ENCODE measurements around the gene ACOT11. TPM values are rescaled to one million over a fixed set of nuclear protein-coding genes. Genes with fewer than 3 reads are reported as not detected.

The ACOT11 gene
- total and polyA plus RNA-seq, 7 donors: 8.9 to 40.9 (median 22.1) TPM

- Histone ChIP-seq H3K9me3 (no peaks in the 10 kb centered on the region), H3K27me3 (no peaks in the 10 kb centered on the region), H3K4me3 (no peak overlapping the region), H3K27ac (no peak overlapping the region), H3K4me1 (no peaks in the 10 kb centered on the region), H3K36me3 (peaks cover 0 to 11% (median 0%) of the 10 kb centered on the region in 4 donors)
- intact Hi-C loops (cut with DNase I): no loop called here
- TF ChIP-seq EP300 (IDR thresholded peaks at IDR 0.05) (no peak), POLR2A (IDR thresholded peaks at IDR 0.05) (no peak)
- no peak for DNase-seq
These were observed 104.1 kb downstream of the ACOT11 start for GRCh38 chr1:54652168-54652567.

DNA sequence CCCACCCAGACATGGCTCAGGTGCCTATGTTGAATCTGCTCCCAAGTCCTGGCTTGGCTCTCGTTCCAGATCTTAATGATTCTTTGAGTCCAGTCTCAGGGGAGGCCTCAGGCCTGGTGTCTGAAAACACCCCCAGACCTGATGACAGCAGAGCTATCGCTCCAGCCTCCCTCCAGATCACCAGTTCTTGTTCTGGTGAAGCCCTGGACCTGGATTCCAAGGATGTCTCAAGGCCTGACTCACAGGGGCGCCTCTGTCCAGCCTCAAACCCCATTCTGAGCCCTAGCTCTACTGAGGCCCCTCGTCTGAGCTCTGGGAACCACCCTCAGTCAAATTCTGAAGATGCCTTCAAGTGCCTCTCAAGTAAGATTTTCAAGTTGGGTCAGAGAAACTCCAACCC lies 105.0 kb downstream of the ACOT11 start:
- intact Hi-C loops (cut with DNase I): no loop called here
- 83 to 91% methylated on average over 4 of the region's 4 CpGs for WGBS, 2 donors
- Histone ChIP-seq H3K4me3 (no peak overlapping the region), H3K4me1 (no peaks in the 10 kb centered on the region), H3K27me3 (no peaks in the 10 kb centered on the region), H3K36me3 (peaks cover 0 to 17% (median 0%) of the 10 kb centered on the region in 4 donors), H3K27ac (no peak overlapping the region), H3K9me3 (no peaks in the 10 kb centered on the region)
- DNase-seq: no peak
- TF ChIP-seq POLR2AphosphoS5 (IDR thresholded peaks at IDR 0.05) (no peak), CTCF (IDR thresholded peaks at IDR 0.05) (no peak), EP300 (IDR thresholded peaks at IDR 0.05) (no peak), POLR2A (IDR thresholded peaks at IDR 0.05) (no peak)

- TF ChIP-seq CTCF (IDR thresholded peaks at IDR 0.05) (no peak), POLR2A (IDR thresholded peaks at IDR 0.05) (no peak), POLR2AphosphoS5 (IDR thresholded peaks at IDR 0.05) (no peak), EP300 (IDR thresholded peaks at IDR 0.05) (no peak)
- H3K4me1 ChIP-seq: no peaks in the 10 kb centered on the region
- peaks cover 0 to 28% (median 0%) of the 10 kb centered on the region in 4 donors for H3K36me3 ChIP-seq
- H3K9me3 ChIP-seq: no peaks in the 10 kb centered on the region
- H3K27me3 ChIP-seq: no peaks in the 10 kb centered on the region
- DNase-seq: no peak
- no peak overlapping the region for H3K27ac ChIP-seq
- WGBS, 2 donors: 89 to 92% methylated on average over 2 of the region's 2 CpGs
- intact Hi-C loops (cut with DNase I): no loop called here
- no peak overlapping the region for H3K4me3 ChIP-seq
These were observed 110.3 kb downstream of the ACOT11 start for GRCh38 chr1:54658164-54658913.

Small RNAs within 50 kb of the gene (small RNA-seq; reads per million reads assigned to genes)
- 0 reads per million in 3 donors for gene AC099796.2

Other genes with a start within 250 kb of the ACOT11 start
- 10 to 100 TPM; 27.4 to 38.5 (median 34.8) TPM for gene SSBP3, start 141.8 kb upstream of the ACOT11 start, total RNA-seq
- 10 to 100 TPM; 40.1 to 62.5 (median 41.8) TPM for gene SSBP3, start 141.8 kb upstream of the ACOT11 start, polyA plus RNA-seq
- gene FAM151A, start 75.3 kb downstream of the ACOT11 start, total RNA-seq: not detected
- 1 to 10 TPM; 3.2 to 5.4 (median 3.7) TPM for gene FAM151A, start 75.3 kb downstream of the ACOT11 start, polyA plus RNA-seq
- gene MROH7, start 93.6 kb downstream of the ACOT11 start, total RNA-seq: 10 to 100 TPM; 11.2 to 23.0 (median 15.9) TPM
- 1 to 10 TPM in 2 of 3 donors, under 1 TPM in 1; 0.69 to 4.3 (median 1.8) TPM for gene MROH7, start 93.6 kb downstream of the ACOT11 start, polyA plus RNA-seq
- 10 to 100 TPM; 12.6 to 33.4 (median 27.2) TPM for gene TTC4, start 167.6 kb downstream of the ACOT11 start, total RNA-seq
- 10 to 100 TPM in 1 of 3 donors, 1 to 10 TPM in 2; 7.6 to 15.0 (median 9.6) TPM for gene TTC4, start 167.6 kb downstream of the ACOT11 start, polyA plus RNA-seq
- gene PARS2, start 216.3 kb downstream of the ACOT11 start, total RNA-seq: 1 to 10 TPM; 3.3 to 5.7 (median 4.9) TPM
- gene PARS2, start 216.3 kb downstream of the ACOT11 start, polyA plus RNA-seq: 1 to 10 TPM; 4.9 to 6.0 (median 5.6) TPM

Data from sigmoid colon (tissue), 7 donors.